Measurements from ENCODE around the gene LAPTM4A. TPM values are rescaled to one million over a fixed set of nuclear protein-coding genes. Genes with fewer than 3 reads are reported as not detected.

The LAPTM4A gene
- total RNA-seq, 1 experiment from 2014 or later, result 129 TPM

DNA sequence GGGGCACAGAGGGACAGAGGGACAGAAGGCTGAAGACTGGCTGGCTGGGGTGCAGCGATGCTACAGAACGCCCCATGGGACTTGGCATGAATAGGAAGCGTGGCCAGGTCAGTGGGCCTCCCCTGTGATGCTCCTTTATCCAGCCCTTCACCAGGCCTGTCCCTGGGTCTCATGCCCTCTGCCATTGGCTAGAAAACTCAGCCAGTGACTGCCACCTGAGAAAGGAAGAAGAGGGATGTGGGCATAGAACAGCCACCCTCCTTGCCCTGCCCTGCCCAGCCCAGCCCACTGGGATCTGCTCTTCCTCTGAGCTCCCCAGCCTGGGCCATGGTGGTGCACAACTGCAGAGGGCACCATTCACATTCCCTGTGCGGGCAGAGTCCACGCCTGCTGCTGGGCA lies 10.5 kb upstream of the LAPTM4A start:
- peaks cover 20% of the 10 kb centered on the region for H3K4me1 Mint-ChIP-seq (ENCODE audit: low read depth, unreplicated experiment)
- intact Hi-C loops (cut with micrococcal nuclease; ENCODE audit: unreplicated experiment), result no loop called here
- H3K9me3 Mint-ChIP-seq (ENCODE audit: low read depth, unreplicated experiment), result peaks cover 2% of the 10 kb centered on the region
- H3K27me3 Mint-ChIP-seq (ENCODE audit: unreplicated experiment), result peaks cover 11% of the 10 kb centered on the region
- H3K4me3 Mint-ChIP-seq (ENCODE audit: low read depth, unreplicated experiment), result no peak overlapping the region
- no peak for DNase-seq
- H3K36me3 Mint-ChIP-seq (ENCODE audit: insufficient read depth, unreplicated experiment), result peaks cover 9% of the 10 kb centered on the region
- BruUV-seq (replicated peaks), result no TSS peak
- no peak overlapping the region for H3K27ac Mint-ChIP-seq (ENCODE audit: unreplicated experiment)
- CTCF ChIA-PET, result interaction anchor here (1.3 kb wide), 1 partner anchor 10 kb away, joined by 5 read pairs; the partner anchor contains the start of gene LAPTM4A
- TF ChIP-seq, protein P1, sequence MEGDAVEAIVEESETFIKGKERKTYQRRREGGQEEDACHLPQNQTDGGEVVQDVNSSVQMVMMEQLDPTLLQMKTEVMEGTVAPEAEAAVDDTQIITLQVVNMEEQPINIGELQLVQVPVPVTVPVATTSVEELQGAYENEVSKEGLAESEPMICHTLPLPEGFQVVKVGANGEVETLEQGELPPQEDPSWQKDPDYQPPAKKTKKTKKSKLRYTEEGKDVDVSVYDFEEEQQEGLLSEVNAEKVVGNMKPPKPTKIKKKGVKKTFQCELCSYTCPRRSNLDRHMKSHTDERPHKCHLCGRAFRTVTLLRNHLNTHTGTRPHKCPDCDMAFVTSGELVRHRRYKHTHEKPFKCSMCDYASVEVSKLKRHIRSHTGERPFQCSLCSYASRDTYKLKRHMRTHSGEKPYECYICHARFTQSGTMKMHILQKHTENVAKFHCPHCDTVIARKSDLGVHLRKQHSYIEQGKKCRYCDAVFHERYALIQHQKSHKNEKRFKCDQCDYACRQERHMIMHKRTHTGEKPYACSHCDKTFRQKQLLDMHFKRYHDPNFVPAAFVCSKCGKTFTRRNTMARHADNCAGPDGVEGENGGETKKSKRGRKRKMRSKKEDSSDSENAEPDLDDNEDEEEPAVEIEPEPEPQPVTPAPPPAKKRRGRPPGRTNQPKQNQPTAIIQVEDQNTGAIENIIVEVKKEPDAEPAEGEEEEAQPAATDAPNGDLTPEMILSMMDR (IDR thresholded peaks at IDR 0.05; ENCODE audit: unreplicated experiment), result no peak

DNA sequence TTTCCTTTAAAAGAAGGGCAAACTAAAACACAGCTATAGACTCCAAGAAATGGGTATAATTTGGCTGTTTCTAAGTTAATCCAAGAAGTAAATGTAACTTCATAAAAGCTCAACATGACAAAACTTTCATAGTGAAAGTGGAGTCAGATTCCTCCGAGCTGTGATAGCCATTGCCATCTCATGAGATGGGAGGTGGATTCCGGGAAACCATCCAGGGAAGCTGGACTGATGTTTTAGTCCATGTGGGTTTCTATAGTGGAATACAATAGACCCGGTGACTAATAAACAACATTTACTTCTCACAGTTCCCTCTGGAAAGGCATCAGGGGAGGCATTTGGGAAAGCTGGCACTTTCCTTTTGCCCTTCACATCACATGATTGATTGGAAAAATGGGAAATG lies 10.0 kb upstream of the LAPTM4A start:
- no peak overlapping the region for H3K4me3 Mint-ChIP-seq (ENCODE audit: low read depth, unreplicated experiment)
- DNase-seq, result no peak
- peaks cover 2% of the 10 kb centered on the region for H3K9me3 Mint-ChIP-seq (ENCODE audit: low read depth, unreplicated experiment)
- peaks cover 11% of the 10 kb centered on the region for H3K27me3 Mint-ChIP-seq (ENCODE audit: unreplicated experiment)
- intact Hi-C loops (cut with micrococcal nuclease; ENCODE audit: unreplicated experiment), result no loop called here
- no peak overlapping the region for H3K27ac Mint-ChIP-seq (ENCODE audit: unreplicated experiment)
- BruUV-seq (replicated peaks), result no TSS peak
- peaks cover 17% of the 10 kb centered on the region for H3K4me1 Mint-ChIP-seq (ENCODE audit: low read depth, unreplicated experiment)
- CTCF ChIA-PET, result interaction anchor here (0.7 to 1.3 kb wide), 2 partner anchors 9 to 17 kb away, joined by 5 read pairs; partner anchors contain the start of gene LAPTM4A
- H3K36me3 Mint-ChIP-seq (ENCODE audit: insufficient read depth, unreplicated experiment), result peaks cover 8% of the 10 kb centered on the region
- TF ChIP-seq, protein P1 (IDR thresholded peaks at IDR 0.05; ENCODE audit: unreplicated experiment), result no peak

DNA sequence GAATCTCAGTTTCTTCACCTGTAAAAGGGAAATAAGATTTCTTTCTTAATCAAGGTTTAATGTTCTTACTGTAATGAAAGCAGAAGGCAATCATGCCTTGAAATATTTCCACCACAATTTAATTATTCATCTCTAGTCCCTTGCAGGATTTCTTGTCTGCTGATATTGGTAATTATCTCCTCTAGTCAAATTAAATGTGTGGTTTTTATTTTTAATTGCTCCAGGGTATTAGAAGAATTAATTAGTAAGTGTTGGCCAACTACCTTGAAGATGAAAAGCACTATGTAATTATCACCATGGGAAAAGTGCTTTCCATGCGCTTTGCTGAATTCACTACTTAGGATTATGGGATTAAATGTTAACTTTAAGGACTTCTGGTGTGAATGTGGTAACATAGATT lies 8.7 kb upstream of the LAPTM4A start:
- TF ChIP-seq, protein P1 (IDR thresholded peaks at IDR 0.05; ENCODE audit: unreplicated experiment), result no peak
- Mint-ChIP-seq H3K27ac (ENCODE audit: unreplicated experiment) (no peak overlapping the region), H3K27me3 (ENCODE audit: unreplicated experiment) (peaks cover 11% of the 10 kb centered on the region), H3K4me3 (ENCODE audit: low read depth, unreplicated experiment) (no peak overlapping the region), H3K4me1 (ENCODE audit: low read depth, unreplicated experiment) (peaks cover 6% of the 10 kb centered on the region), H3K36me3 (ENCODE audit: insufficient read depth, unreplicated experiment) (no peaks in the 10 kb centered on the region), H3K9me3 (ENCODE audit: low read depth, unreplicated experiment) (peaks cover 2% of the 10 kb centered on the region)
- DNase-seq, result no peak
- BruUV-seq (replicated peaks), result no TSS peak
- CTCF ChIA-PET, result no interaction called here
- intact Hi-C loops (cut with micrococcal nuclease; ENCODE audit: unreplicated experiment), result no loop called here

DNA sequence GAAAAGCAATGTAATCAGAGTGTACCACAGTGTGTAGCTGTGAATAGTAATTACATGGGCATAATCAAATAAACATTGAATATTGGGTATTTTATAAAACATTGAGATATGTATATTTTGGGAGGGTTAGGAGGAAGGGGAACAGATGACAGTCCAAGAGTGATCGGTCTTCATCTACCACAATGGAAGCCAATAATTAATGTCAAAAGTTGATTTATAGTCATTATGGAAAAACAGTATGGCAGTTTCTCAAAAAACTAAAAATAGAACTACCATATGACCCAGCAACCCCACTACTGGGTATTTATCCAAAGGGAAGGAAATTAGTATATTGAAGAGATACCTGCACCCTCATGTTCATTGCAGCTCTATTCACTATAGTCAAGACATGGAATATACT lies 5.8 kb upstream of the LAPTM4A start:
- no peak for DNase-seq
- intact Hi-C loops (cut with micrococcal nuclease; ENCODE audit: unreplicated experiment), result no loop called here
- no TSS peak for BruUV-seq (replicated peaks)
- H3K36me3 Mint-ChIP-seq (ENCODE audit: insufficient read depth, unreplicated experiment), result no peaks in the 10 kb centered on the region
- TF ChIP-seq, protein P1 (IDR thresholded peaks at IDR 0.05; ENCODE audit: unreplicated experiment), result no peak
- CTCF ChIA-PET, result no interaction called here
- no peak overlapping the region for H3K27ac Mint-ChIP-seq (ENCODE audit: unreplicated experiment)
- peaks cover 11% of the 10 kb centered on the region for H3K27me3 Mint-ChIP-seq (ENCODE audit: unreplicated experiment)
- no peak overlapping the region for H3K4me3 Mint-ChIP-seq (ENCODE audit: low read depth, unreplicated experiment)
- peaks cover 8% of the 10 kb centered on the region for H3K4me1 Mint-ChIP-seq (ENCODE audit: low read depth, unreplicated experiment)
- H3K9me3 Mint-ChIP-seq (ENCODE audit: low read depth, unreplicated experiment), result no peaks in the 10 kb centered on the region

Measured in Calu3 (cell line).